HG03108 (cell line): ENCODE data around the gene TBK1.
"Not testable (repeated sequence)": the region's sequence is repeated elsewhere in the genome, so short reads cannot be mapped to it uniquely, and the experiment has no call there.

Experiments
- ATAC-seq: cut with Tn5 transposase; IDR thresholded peaks from one replicate; pipeline ENCODE4 v1.9.1; 2021; ENCODE audit warnings: moderate library complexity; ENCODE audit not compliant: unreplicated experiment

TBK1 gene

GRCh38 chr12:64538121-64538520, 86.2 kb downstream of the TBK1 start:
- no peak for ATAC-seq

- not testable (repeated sequence) for ATAC-seq
Observed at GRCh38 chr12:64542409-64543047, 90.6 kb downstream of the TBK1 start.

GRCh38 chr12:64544371-64545080, 92.6 kb downstream of the TBK1 start:
- no peak for ATAC-seq

GRCh38 chr12:64545081-64545382, 93.1 kb downstream of the TBK1 start:
- ATAC-seq, result no peak

GRCh38 chr12:64549108-64549507, 97.2 kb downstream of the TBK1 start:
- no peak for ATAC-seq

- no peak for ATAC-seq
Observed at GRCh38 chr12:64550755-64551154, 98.8 kb downstream of the TBK1 start.

GRCh38 chr12:64551676-64552075, 99.8 kb downstream of the TBK1 start:
- ATAC-seq, result no peak
